WI38 (cell line): ENCODE results near the gene RAB9A.
A peak's percentile ranks its signal among the peaks of the same experiment; 100 is the strongest.

Experiments
- H3K4me3 ChIP-seq: 2 replicates; pipeline ENCODE4 v1.5.1; 2011; ENCODE audit warnings: low read depth, mild to moderate bottlenecking, control low read depth, low read length
- TF ChIP-seq, protein P1 (sequence below): IDR thresholded peaks from 2 replicates; pipeline ENCODE4 v1.5.1; 2012; ENCODE audit warnings: low read depth, mild to moderate bottlenecking, control low read depth, low read length

The RAB9A gene

DNA sequence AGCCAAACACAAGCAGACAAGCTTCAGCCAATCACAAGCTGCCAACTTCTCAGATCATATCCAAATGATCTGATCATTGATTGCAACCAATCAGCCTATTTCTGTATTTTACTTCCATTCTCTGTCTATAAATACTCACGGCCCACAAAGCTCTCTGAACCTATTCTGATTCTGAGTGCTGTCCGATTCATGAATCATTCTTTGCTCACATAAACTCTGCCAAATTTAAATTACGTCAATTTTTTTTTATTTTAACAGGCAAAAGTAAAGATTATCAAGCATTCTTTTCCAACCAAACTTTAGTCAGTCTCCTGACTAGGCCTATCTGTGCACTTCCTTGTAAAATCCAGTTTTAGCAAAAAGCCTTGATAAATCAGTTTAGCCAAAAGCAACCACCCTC lies 37.8 kb upstream of the RAB9A start:
- TF ChIP-seq, protein P1, sequence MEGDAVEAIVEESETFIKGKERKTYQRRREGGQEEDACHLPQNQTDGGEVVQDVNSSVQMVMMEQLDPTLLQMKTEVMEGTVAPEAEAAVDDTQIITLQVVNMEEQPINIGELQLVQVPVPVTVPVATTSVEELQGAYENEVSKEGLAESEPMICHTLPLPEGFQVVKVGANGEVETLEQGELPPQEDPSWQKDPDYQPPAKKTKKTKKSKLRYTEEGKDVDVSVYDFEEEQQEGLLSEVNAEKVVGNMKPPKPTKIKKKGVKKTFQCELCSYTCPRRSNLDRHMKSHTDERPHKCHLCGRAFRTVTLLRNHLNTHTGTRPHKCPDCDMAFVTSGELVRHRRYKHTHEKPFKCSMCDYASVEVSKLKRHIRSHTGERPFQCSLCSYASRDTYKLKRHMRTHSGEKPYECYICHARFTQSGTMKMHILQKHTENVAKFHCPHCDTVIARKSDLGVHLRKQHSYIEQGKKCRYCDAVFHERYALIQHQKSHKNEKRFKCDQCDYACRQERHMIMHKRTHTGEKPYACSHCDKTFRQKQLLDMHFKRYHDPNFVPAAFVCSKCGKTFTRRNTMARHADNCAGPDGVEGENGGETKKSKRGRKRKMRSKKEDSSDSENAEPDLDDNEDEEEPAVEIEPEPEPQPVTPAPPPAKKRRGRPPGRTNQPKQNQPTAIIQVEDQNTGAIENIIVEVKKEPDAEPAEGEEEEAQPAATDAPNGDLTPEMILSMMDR: no peak
- no peak overlapping the region for H3K4me3 ChIP-seq

DNA sequence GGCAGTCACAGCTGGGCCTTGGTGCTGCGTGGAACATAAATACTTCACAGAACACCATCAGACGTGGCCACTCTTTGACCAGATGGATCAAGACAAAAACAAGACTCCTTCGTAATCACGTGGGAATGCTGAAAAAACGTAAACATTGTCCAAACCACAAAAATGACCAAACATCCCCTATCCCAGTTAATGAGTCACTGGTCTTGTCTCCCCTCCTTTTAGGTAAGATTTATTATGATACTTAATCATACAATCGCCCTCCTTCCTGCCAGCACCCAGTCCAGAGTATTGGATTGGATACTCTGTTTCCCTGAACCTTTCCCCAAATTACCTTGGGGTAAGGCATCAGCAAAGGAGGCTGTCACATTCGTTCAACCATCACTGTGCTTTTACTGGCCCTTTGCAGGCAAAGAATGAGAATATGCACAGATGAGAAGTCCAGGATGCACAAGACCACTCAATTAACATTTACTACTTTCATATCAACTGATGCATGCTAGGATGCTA lies 36.6 kb upstream of the RAB9A start:
- peak overlapping the region; percentile 58 for H3K4me3 ChIP-seq
- TF ChIP-seq, protein P1: no peak

DNA sequence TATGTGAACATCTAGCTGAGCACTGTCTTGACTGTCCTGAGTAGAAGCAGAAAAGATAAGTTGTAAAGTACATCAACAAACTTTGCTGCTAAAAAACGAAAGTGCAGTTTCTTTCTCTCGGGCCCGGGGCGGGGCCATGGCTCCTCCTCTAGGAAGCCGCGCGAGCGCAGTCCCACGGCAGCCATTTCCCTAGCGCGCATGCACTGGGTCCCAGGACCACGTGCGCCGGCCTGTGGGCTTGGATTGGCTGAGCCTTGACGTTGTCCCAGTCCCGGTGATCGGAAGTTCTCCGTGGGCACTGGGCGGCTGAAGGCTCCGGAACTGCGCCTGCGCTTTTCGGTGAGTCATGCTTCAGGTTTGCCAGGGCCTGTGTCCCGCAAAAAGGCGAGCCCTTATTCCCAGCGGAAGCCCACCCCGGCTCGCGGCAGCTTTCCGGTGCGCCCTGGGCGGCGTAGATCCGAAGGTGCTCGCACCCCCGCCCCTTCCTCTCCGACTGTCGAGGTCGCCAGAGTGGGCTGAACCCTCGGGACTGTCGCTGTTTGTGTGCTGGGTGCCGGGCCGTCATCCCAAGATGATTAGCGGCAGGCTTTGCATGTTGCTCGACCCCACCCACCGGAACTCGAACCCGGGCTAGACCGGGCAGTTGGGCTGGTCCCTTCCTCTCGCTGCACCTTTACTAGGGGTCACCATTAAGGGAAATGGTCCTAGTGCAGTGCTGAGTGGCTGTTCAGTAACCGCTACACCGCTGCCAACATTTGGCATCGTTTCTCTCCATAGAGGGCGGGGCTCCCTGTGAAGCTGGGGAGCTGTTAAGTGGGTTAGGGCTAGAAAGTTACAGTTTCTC lies 35.9 kb upstream of the RAB9A start, which contains the start of gene TCEANC:
TCEANC (plus strand) TSS at position 292 of the 844 bp plus-strand sequence. CDS start 9,368 bp downstream, outside the sequence.
- TF ChIP-seq, protein P1: no peak

DNA sequence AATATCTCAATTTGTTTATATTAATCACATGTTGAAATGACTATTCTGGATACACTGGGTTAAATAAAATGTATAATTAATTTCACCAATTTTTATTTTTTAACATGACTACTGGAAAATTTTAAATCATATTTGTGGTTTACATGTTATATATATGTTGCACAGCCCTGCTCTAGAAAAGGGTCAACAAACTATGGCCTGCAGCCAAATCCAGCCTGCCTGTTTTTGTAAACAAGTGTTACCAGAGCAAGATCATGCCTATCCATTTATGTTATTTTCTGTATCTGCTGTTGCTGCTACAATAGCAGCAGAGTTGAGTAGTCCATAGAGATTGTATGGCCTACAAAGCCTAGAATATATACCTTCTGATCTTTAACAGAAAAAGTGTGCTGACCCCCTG lies 34.8 kb upstream of the RAB9A start:
- H3K4me3 ChIP-seq: no peak overlapping the region
- TF ChIP-seq, protein P1: no peak

More for the DNA sequence above, 35.9 kb upstream of the RAB9A start, which contains the start of gene TCEANC:
- H3K4me3 ChIP-seq: peak within 1 kb of the TSS; percentile 68

DNA sequence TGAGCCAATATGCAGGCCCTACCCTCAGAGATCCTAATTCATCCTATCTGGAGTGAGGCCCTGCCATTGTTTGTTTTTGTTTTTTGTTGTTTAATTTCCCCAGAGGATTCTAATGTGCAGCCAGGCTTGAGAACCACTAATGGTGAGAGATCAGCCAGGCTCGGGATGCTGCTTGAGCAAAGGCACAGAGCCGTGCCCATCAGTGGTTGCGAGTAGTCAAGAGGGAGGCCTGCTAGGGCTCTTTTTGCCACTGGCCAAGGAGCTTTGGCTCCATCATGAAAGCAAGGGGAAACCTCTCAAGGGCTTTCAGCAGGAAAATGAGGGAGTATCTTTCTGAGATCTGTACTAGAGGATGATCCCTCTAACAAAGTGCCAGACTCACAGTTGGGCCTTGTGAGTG lies 33.3 kb upstream of the RAB9A start:
- TF ChIP-seq, protein P1: no peak
- H3K4me3 ChIP-seq: no peak overlapping the region

DNA sequence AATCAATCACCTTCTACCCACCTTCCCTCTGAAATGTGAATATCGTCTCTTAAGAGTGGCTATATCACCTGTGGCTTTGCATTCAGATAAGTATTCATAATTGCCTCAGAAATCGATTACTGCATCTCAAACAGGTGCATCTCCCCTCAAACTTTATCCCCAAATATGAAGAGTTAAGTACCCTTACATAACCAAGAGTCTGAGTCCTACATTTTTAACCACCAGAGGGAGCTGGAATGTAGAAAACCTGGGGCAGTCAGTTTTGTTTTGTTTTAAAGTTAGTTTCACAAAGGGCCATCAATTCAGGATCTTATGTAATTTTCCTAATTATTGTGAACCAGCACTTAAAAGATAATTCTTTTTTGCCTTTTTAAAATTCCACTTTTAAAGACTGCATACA lies 30.3 kb upstream of the RAB9A start:
- TF ChIP-seq, protein P1: peak; percentile 53

DNA sequence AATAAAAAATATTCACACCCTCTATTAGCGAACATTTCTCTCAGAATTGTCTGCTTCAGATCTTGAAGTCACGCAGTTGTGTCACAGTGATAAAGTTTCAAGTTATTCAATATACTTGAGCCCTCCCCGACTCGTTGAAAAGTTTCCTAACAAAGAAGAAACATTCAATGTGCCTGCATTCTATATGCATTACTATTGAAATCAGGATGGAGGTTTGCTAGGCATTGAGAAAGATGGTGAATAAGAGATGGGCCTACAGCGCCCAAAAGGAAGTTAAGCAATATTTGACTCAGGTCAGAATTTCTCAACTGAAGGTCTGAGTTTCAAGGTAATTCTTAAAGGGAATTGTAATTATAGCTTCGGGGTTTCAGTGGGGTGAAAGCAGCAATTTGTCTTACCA lies 29.9 kb upstream of the RAB9A start:
- TF ChIP-seq, protein P1: no peak
- no peak overlapping the region for H3K4me3 ChIP-seq

More for the DNA sequence above, 30.3 kb upstream of the RAB9A start:
- no peak overlapping the region for H3K4me3 ChIP-seq
